ENCODE data around the gene ENTPD8.

ENTPD8 gene

GRCh38 chr9:137446851-137447471 is 5.8 kb upstream of the ENTPD8 start:
- no peak for DNase-seq

GRCh38 chr9:137445930-137446431 is 4.8 kb upstream of the ENTPD8 start:
- DNase-seq, result no peak

GRCh38 chr9:137445275-137445807 is 4.2 kb upstream of the ENTPD8 start:
- peak; percentile 48 for DNase-seq

GRCh38 chr9:137444106-137444790 is 3.1 kb upstream of the ENTPD8 start:
- no peak for DNase-seq

GRCh38 chr9:137441935-137442321 is 771 bp upstream of the ENTPD8 start:
- no peak for DNase-seq

GRCh38 chr9:137439158-137439714 is 1.9 kb downstream of the ENTPD8 start:
- DNase-seq, result no peak

GRCh38 chr9:137438591-137439157 is 2.5 kb downstream of the ENTPD8 start:
- no peak for DNase-seq

- no peak for DNase-seq
These were observed 3.2 kb downstream of the ENTPD8 start for GRCh38 chr9:137437691-137438590.

- DNase-seq, result no peak
These were observed 4.2 kb downstream of the ENTPD8 start for GRCh38 chr9:137436761-137437600.

GRCh38 chr9:137435980-137436760 is 5.0 kb downstream of the ENTPD8 start:
- DNase-seq, result no peak

GRCh38 chr9:137435381-137435891 is 5.7 kb downstream of the ENTPD8 start:
- no peak for DNase-seq

GRCh38 chr9:137434498-137435380 is 6.4 kb downstream of the ENTPD8 start:
- DNase-seq, result no peak

- DNase-seq, result no peak
These were observed 7.2 kb downstream of the ENTPD8 start for GRCh38 chr9:137433916-137434431.

- no peak for DNase-seq
These were observed 7.7 kb downstream of the ENTPD8 start for GRCh38 chr9:137433349-137433915.

GRCh38 chr9:137432687-137433348 is 8.3 kb downstream of the ENTPD8 start:
- no peak for DNase-seq

- DNase-seq, result no peak
These were observed 9.7 kb downstream of the ENTPD8 start for GRCh38 chr9:137431416-137431931.

GRCh38 chr9:137430723-137431415 is 10.3 kb downstream of the ENTPD8 start:
- DNase-seq, result no peak
